ENCODE data around the gene ACACA. TPM values are rescaled to one million over a fixed set of nuclear protein-coding genes. Genes with fewer than 3 reads are reported as not detected.

The ACACA gene
- total RNA-seq, 4 donors from 2014 or later, result 28.7 to 72.7 (median 42.2) TPM

DNA sequence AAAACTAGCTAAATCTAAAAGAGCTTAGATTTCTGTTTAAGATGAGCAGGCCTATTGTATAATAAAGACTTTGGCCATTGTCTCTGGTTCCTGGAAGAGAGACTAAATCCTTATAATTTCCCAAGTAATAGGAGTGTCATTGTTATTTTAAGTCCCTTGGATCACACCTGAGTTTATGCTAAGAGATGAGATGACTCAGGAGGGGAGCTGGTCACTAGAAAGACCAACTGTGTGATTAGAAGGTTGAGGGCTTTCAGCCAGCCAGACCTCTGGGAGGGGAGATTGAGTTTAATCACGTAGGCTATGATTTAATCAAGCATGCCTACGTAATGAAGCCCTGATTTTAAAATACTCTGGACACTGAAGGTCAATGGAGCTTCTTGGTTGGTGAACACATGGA lies 187.8 kb downstream of the ACACA start:
- no peak for DNase-seq (ENCODE audit: low spot score)
- TF ChIP-seq, protein P1, sequence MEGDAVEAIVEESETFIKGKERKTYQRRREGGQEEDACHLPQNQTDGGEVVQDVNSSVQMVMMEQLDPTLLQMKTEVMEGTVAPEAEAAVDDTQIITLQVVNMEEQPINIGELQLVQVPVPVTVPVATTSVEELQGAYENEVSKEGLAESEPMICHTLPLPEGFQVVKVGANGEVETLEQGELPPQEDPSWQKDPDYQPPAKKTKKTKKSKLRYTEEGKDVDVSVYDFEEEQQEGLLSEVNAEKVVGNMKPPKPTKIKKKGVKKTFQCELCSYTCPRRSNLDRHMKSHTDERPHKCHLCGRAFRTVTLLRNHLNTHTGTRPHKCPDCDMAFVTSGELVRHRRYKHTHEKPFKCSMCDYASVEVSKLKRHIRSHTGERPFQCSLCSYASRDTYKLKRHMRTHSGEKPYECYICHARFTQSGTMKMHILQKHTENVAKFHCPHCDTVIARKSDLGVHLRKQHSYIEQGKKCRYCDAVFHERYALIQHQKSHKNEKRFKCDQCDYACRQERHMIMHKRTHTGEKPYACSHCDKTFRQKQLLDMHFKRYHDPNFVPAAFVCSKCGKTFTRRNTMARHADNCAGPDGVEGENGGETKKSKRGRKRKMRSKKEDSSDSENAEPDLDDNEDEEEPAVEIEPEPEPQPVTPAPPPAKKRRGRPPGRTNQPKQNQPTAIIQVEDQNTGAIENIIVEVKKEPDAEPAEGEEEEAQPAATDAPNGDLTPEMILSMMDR (IDR thresholded peaks at IDR 0.05), result no peak
- ATAC-seq (ENCODE audit: low FRiP score), result no peak

DNA sequence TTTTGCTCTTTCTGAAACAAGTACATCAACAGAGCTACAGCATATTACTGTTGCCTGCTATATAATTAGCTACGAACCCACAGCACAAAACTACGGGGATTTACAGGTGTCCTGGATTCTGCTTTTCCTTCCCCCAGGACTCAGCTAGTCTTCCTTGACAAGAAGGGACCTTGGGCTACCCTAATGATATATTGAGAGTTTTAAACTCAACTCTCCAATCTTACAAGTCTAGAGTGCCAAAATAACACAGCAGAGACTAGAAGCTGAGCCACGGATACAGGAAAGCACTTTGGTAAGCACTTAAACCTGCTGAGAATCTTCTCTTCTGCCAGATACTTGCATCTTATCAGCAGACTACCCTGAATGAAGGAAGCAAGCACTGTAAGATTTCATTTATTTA lies 192.2 kb downstream of the ACACA start:
- TF ChIP-seq, protein P1 (IDR thresholded peaks at IDR 0.05), result no peak
- DNase-seq (ENCODE audit: low spot score) (no peak), ATAC-seq (ENCODE audit: low FRiP score) (no peak)

DNA sequence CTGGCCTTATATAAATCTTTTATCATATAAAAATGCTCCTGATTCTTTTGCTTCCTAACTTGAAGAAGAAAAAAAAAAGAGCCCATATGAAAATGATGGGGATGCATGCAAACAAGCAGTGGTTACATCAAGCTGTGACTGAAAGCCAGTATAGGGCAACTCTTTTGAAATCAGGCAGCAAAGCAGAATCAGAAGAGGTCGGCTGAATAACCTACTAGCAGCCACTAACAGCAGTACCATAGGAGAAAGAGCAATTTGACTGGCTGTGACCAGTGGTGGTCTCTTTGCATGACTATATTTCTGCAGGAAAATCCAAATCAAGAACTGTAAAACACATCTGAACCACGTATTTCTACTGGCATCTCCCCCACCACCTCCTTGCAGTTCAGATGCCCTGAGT lies 192.7 kb downstream of the ACACA start:
- TF ChIP-seq, protein P1 (IDR thresholded peaks at IDR 0.05), result no peak
- no peak for ATAC-seq (ENCODE audit: low FRiP score)
- no peak for DNase-seq (ENCODE audit: low spot score)

DNA sequence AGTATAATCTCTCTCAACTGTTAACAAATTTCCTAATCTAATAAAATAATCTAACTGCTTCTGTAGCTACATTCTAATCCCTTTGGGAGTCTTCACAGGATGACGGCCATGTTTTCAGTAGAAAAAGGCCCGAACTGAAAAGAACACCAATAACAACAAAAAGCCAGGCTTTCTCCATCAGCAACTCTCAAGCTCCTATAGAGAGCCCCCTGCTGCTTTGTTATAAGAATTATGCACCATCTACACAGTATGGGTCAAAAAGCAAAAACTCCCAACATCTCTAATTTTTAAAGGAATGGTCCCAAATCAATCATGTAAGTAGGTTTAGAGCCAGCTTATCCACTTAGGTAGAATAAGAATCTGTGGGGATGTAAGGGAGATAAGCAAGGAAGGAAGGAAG lies 194.5 kb downstream of the ACACA start:
- TF ChIP-seq, protein P1 (IDR thresholded peaks at IDR 0.05), result no peak
- ATAC-seq (ENCODE audit: low FRiP score), result no peak
- no peak for DNase-seq (ENCODE audit: low spot score)

DNA sequence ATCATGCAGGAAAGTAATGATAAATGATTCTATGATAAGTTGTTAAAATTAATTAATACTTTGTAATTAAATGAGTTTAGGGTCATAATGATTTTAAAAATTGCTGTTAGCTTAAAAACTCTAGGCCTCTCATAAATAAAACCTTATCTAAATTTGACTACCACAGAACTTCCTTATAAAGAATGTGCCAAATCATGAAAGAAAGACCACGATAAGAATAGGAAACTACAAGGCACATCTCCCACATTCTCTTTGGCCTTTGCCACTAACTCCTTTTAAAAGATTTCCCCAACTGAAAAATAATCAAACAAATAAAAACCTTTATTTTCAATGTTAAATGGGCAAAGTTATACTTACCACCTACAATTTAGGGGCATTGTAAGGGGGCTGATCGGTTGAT lies 195.5 kb downstream of the ACACA start:
- DNase-seq (ENCODE audit: low spot score) (no peak), ATAC-seq (ENCODE audit: low FRiP score) (no peak)
- TF ChIP-seq, protein P1 (IDR thresholded peaks at IDR 0.05), result no peak

DNA sequence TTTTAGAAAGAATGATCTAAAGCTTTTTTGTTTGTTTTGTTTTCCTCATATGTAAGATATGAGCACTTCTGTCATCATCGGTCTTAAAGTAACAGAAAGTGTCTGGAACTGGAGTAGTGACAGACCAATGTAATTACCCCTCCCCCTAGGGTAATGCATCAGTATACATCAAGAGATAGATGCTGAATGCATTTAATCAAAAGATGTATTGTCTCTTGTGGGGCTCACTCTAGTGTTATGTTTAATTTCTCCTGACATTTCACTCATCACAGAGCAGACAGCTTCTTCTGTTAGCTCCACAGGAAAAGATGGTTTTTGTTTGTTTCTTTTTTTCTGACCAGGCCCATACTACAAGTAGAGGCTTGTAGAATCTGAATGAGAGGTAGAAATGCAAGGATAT lies 199.5 kb downstream of the ACACA start:
- TF ChIP-seq, protein P1 (IDR thresholded peaks at IDR 0.05), result no peak
- no peak for ATAC-seq (ENCODE audit: low FRiP score)
- no peak for DNase-seq (ENCODE audit: low spot score)

DNA sequence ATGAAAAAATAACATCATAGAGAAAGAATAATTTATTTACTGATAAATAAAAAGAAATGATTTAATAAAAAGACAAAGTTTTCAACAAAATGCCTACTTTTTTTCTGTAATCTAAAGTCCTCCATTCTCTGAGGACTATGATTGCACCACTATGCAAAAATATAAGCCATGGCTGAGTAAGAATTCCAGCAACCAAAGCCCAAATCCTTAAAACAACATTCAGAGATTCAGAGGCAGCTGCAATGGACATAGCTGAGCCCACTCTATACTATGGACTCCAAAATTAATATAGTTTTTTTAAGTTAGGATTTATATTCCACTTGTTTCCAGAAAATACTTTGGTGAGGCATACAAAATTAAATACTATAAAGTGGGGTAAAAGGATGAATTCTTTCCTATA lies 200.3 kb downstream of the ACACA start:
- TF ChIP-seq, protein P1 (IDR thresholded peaks at IDR 0.05), result no peak
- DNase-seq (ENCODE audit: low spot score) (no peak), ATAC-seq (ENCODE audit: low FRiP score) (no peak)
